HepG2 (cell line): ENCODE data around the gene CHST6.

ENCODE experiments used
- ARNT ChIP-seq: fragments of 450-650 bp; IDR thresholded peaks from 2 replicates; pipeline ENCODE4 v1.6.1; 2017
- GMEB2 ChIP-seq: IDR thresholded peaks from 2 replicates; pipeline ENCODE4 v1.6.1; 2016; ENCODE audit warnings: missing biosample characterization, missing genetic modification reagents, low read depth
- HMG20A ChIP-seq: IDR thresholded peaks from 2 replicates; pipeline ENCODE4 v1.6.1; 2016; ENCODE audit warnings: borderline replicate concordance
- MNT ChIP-seq: fragments of 450-650 bp; IDR thresholded peaks from 2 replicates; pipeline ENCODE4 v1.6.1; 2016
- ZNF768 ChIP-seq: sonication (generic); formaldehyde crosslinking; IDR thresholded peaks from 2 replicates; pipeline ENCODE4 v1.4.0; 2020; ENCODE audit warnings: missing genetic modification reagents
- TF ChIP-seq, protein P1 (sequence below): IDR thresholded peaks from 2 replicates; pipeline ENCODE4 v1.6.1; 2012; ENCODE audit warnings: inconsistent platforms
- TF ChIP-seq, protein P2 (sequence below): sonication (generic); formaldehyde crosslinking; IDR thresholded peaks from 2 replicates; pipeline ENCODE4 v1.5.0; 2020; ENCODE audit warnings: mild to moderate bottlenecking, missing genetic modification reagents, moderate library complexity

DNA sequence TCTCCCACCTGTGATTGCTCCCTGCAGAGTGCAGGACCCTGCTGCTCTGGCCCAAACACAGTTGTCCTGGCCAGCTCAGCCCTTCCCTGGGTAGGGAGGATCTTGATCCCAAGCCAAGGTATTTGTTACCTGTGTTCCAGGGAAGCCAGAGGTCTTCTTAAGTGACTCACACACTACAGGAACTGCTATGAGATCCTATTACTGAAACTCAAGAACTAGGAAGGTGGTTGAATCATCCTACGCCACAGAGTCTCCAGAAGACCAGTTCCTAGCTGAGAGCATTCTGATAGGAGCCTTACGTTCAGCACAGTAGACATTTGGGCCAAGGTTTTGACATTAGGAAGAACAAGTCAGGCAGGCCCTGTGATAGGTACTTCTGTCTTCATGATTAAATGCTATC, 12.0 kb downstream of the CHST6 start:
- TF ChIP-seq, protein P1, sequence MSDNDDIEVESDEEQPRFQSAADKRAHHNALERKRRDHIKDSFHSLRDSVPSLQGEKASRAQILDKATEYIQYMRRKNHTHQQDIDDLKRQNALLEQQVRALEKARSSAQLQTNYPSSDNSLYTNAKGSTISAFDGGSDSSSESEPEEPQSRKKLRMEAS, result no peak
- TF ChIP-seq ZNF768 (CRISPR knock-in tag) (no peak), ARNT (no peak), GMEB2 (CRISPR knock-in tag) (no peak), MNT (no peak), HMG20A (CRISPR knock-in tag) (no peak)
- TF ChIP-seq, protein P2, sequence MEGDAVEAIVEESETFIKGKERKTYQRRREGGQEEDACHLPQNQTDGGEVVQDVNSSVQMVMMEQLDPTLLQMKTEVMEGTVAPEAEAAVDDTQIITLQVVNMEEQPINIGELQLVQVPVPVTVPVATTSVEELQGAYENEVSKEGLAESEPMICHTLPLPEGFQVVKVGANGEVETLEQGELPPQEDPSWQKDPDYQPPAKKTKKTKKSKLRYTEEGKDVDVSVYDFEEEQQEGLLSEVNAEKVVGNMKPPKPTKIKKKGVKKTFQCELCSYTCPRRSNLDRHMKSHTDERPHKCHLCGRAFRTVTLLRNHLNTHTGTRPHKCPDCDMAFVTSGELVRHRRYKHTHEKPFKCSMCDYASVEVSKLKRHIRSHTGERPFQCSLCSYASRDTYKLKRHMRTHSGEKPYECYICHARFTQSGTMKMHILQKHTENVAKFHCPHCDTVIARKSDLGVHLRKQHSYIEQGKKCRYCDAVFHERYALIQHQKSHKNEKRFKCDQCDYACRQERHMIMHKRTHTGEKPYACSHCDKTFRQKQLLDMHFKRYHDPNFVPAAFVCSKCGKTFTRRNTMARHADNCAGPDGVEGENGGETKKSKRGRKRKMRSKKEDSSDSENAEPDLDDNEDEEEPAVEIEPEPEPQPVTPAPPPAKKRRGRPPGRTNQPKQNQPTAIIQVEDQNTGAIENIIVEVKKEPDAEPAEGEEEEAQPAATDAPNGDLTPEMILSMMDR (CRISPR knock-in tag), result no peak
